Astrocyte (in vitro differentiated cells and primary cell): ENCODE results near the gene TCAIM. TPM values are rescaled to one million over a fixed set of nuclear protein-coding genes. Genes with fewer than 3 reads are reported as not detected.

Experiments
- DNase-seq: peaks from one replicate; pipeline ENCODE4 v3.0.0-alpha.2; 2010; ENCODE audit warnings: low read depth
- FAIRE-seq: peaks from 2 replicates; lab custom pipeline; 2011; peaks lifted over from hg19 to GRCh38; lab: Jason Lieb, UNC
- H2AFZ ChIP-seq: 2 replicates; pipeline ENCODE4 v1.6.0; 2012; ENCODE audit warnings: low read depth, low read length, inconsistent platforms
- H3K27ac ChIP-seq: 2 replicates; pipeline ENCODE4 v1.5.1; 2011; ENCODE audit warnings: low read depth, low read length, inconsistent platforms
- H3K27me3 ChIP-seq: 2 replicates; pipeline ENCODE4 v1.6.0; 2011; ENCODE audit warnings: low read length, inconsistent platforms; ENCODE audit not compliant: insufficient read depth
- H3K36me3 ChIP-seq: 2 replicates; pipeline ENCODE4 v1.5.1; 2011; ENCODE audit warnings: low read length, inconsistent platforms; ENCODE audit not compliant: insufficient read depth
- H3K4me1 ChIP-seq: 2 replicates; pipeline ENCODE4 v1.5.1; 2011; ENCODE audit warnings: low read length, inconsistent platforms; ENCODE audit not compliant: insufficient read depth
- H3K4me2 ChIP-seq: 2 replicates; pipeline ENCODE4 v1.6.0; 2012; ENCODE audit warnings: low read length, inconsistent platforms
- H3K4me3 ChIP-seq: 2 replicates; pipeline ENCODE4 v1.5.1; 2011; ENCODE audit warnings: low read depth, mild to moderate bottlenecking, low read length, inconsistent platforms; ENCODE audit not compliant: insufficient read depth
- H3K79me2 ChIP-seq: 2 replicates; pipeline ENCODE4 v1.6.0; 2012; ENCODE audit warnings: mild to moderate bottlenecking, low read length, inconsistent platforms; ENCODE audit not compliant: insufficient read depth
- H3K9ac ChIP-seq: 2 replicates; pipeline ENCODE4 v1.6.0; 2012; ENCODE audit warnings: mild to moderate bottlenecking, low read length, inconsistent platforms
- H3K9me3 ChIP-seq: 2 replicates; pipeline ENCODE4 v1.5.1; 2012; ENCODE audit warnings: low read depth, mild to moderate bottlenecking, low read length, inconsistent platforms; ENCODE audit not compliant: insufficient read depth
- H4K20me1 ChIP-seq: 2 replicates; pipeline ENCODE4 v1.6.0; 2012; ENCODE audit warnings: low read length, inconsistent platforms; ENCODE audit not compliant: insufficient read depth
- H3K27ac Mint-ChIP-seq: one replicate; pipeline ENCODE4 v1.8.0; 2021; ENCODE audit warnings: mild to moderate bottlenecking, mixed read lengths; ENCODE audit not compliant: unreplicated experiment
- H3K27me3 Mint-ChIP-seq: one replicate; pipeline ENCODE4 v1.8.0; 2021; ENCODE audit warnings: low read depth, mixed read lengths; ENCODE audit not compliant: unreplicated experiment
- H3K36me3 Mint-ChIP-seq: one replicate; pipeline ENCODE4 v1.8.0; 2021; ENCODE audit warnings: low read depth, mixed read lengths; ENCODE audit not compliant: unreplicated experiment
- H3K4me1 Mint-ChIP-seq: one replicate; pipeline ENCODE4 v1.8.0; 2021; ENCODE audit warnings: low read depth, mixed read lengths; ENCODE audit not compliant: unreplicated experiment
- H3K4me3 Mint-ChIP-seq: one replicate; pipeline ENCODE4 v1.8.0; 2021; ENCODE audit warnings: mild to moderate bottlenecking, moderate library complexity, mixed read lengths; ENCODE audit not compliant: unreplicated experiment
- H3K9me3 Mint-ChIP-seq: one replicate; pipeline ENCODE4 v1.8.0; 2021; ENCODE audit warnings: mild to moderate bottlenecking, mixed read lengths; ENCODE audit not compliant: unreplicated experiment
- CTCF ChIP-seq: IDR thresholded peaks from 2 replicates; pipeline ENCODE4 v1.5.1; 2011; ENCODE audit warnings: low read depth, mild to moderate bottlenecking, inconsistent platforms, low read length, moderate library complexity; ENCODE audit not compliant: insufficient read depth
- EZH2 ChIP-seq: IDR thresholded peaks from 2 replicates; pipeline ENCODE4 v1.6.1; 2012; ENCODE audit warnings: mild to moderate bottlenecking, low read length, inconsistent platforms; ENCODE audit not compliant: insufficient read depth
- total RNA-seq: library from RNA; stranded (reverse); gene quantifications from 2 replicates; pipeline ENCODE4 v1.2.1, GENCODE V29; 2021

Gene TCAIM
- total RNA-seq, 1 donor from 2014 or later: 25.5 TPM

DNA sequence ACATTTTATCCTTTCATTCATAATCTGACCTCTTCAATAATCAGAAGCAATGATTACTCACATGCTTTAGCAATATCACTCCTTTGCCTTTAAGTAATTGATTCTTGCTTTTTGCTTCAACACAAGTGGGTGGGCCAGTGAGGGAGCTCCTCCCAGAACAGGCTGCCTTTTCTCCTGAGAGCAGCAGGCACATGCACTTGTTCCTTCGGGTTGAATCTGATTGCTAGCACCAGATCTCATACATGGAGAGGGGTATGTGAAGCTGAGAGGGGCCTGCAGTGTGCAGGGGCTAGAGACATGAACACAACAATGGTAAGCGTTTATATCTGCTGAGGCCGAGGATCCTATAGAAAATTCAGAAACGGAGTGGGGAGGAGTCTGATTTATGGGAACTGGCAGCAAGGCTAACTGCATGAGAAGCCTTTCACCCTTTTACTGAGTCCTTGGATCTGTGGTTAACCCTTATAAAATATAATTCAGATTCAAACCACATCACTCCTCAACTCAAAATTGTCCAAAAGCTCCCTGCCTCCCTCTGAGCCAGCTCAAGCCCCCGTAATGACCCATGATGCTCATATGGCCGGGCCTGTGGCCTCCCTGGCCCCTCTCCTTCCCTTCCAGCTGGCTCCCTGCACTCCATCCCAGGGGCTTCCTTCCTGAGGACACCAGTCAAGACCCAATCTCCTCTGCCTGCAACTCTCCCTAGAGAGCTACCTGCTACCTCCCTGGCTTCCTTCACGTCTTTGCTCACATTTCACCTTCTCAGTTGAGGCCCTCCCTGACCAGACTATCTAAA, 106.5 kb downstream of the TCAIM start:
- H3K27ac ChIP-seq: no peak overlapping the region
- H3K27me3 ChIP-seq: no peaks in the 10 kb centered on the region
- H3K4me1 Mint-ChIP-seq: no peaks in the 10 kb centered on the region
- no peak for TF ChIP-seq CTCF
- no peak for TF ChIP-seq EZH2
- peaks cover 23% of the 10 kb centered on the region for H3K9me3 Mint-ChIP-seq
- H3K9ac ChIP-seq: no peak overlapping the region
- peaks cover 50% of the 10 kb centered on the region for H3K36me3 ChIP-seq
- no peaks in the 10 kb centered on the region for H3K27me3 Mint-ChIP-seq
- H3K4me3 Mint-ChIP-seq: no peak overlapping the region
- H3K9me3 ChIP-seq: peaks cover 41% of the 10 kb centered on the region
- no peaks in the 10 kb centered on the region for H3K4me1 ChIP-seq
- peaks cover 58% of the 10 kb centered on the region for H3K36me3 Mint-ChIP-seq
- peaks cover 4% of the 10 kb centered on the region for H3K79me2 ChIP-seq
- no peak overlapping the region for H2AFZ ChIP-seq
- FAIRE-seq (no peak), DNase-seq (no peak)
- H3K4me2 ChIP-seq: no peak overlapping the region
- H3K27ac Mint-ChIP-seq: no peak overlapping the region
- no peaks in the 10 kb centered on the region for H4K20me1 ChIP-seq
- H3K4me3 ChIP-seq: no peak overlapping the region

DNA sequence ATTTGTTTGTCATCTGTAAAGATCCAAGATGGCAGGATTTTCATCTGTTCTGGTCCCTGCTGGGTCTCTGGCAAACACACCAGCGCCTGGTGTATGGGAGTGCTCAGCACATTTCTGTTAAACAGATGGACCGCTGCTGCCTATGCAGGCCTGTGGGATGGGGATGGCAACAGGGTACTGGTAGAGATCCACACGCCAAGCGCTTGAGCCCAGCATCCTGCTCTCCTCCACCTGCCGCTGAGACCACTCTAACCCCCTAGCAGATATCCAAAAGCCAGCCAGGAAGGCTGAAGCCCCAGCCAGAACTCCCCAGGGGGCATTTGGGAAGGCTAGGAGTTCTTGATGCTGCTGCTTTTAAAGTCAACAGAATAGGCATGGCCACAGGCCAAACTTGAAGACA, 107.2 kb downstream of the TCAIM start:
- H3K4me1 ChIP-seq: no peaks in the 10 kb centered on the region
- H3K4me3 Mint-ChIP-seq: no peak overlapping the region
- peaks cover 51% of the 10 kb centered on the region for H3K36me3 ChIP-seq
- H3K27me3 Mint-ChIP-seq: no peaks in the 10 kb centered on the region
- H3K36me3 Mint-ChIP-seq: peaks cover 65% of the 10 kb centered on the region
- no peak overlapping the region for H3K4me2 ChIP-seq
- no peak overlapping the region for H3K27ac Mint-ChIP-seq
- no peaks in the 10 kb centered on the region for H4K20me1 ChIP-seq
- H3K27ac ChIP-seq: no peak overlapping the region
- peaks cover 41% of the 10 kb centered on the region for H3K9me3 ChIP-seq
- H2AFZ ChIP-seq: no peak overlapping the region
- H3K9me3 Mint-ChIP-seq: peaks cover 23% of the 10 kb centered on the region
- H3K79me2 ChIP-seq: peaks cover 4% of the 10 kb centered on the region
- no peak for TF ChIP-seq EZH2
- no peak for TF ChIP-seq CTCF
- no peaks in the 10 kb centered on the region for H3K4me1 Mint-ChIP-seq
- H3K9ac ChIP-seq: no peak overlapping the region
- DNase-seq (no peak), FAIRE-seq (no peak)
- H3K27me3 ChIP-seq: no peaks in the 10 kb centered on the region
- H3K4me3 ChIP-seq: no peak overlapping the region

GRCh38 chr3:44446929-44447328, 108.4 kb downstream of the TCAIM start:
- H3K9me3 Mint-ChIP-seq: peaks cover 23% of the 10 kb centered on the region
- H3K36me3 ChIP-seq: peaks cover 52% of the 10 kb centered on the region

More at GRCh38 chr3:44446929-44447328, 108.4 kb downstream of the TCAIM start:
- DNase-seq: no peak
- Histone ChIP-seq H3K27ac (no peak overlapping the region), H3K4me3 (no peak overlapping the region), H3K79me2 (peaks cover 4% of the 10 kb centered on the region), H3K27me3 (no peaks in the 10 kb centered on the region), H4K20me1 (no peaks in the 10 kb centered on the region), H3K9me3 (peaks cover 41% of the 10 kb centered on the region), H3K4me2 (no peak overlapping the region), H2AFZ (no peak overlapping the region), H3K9ac (no peak overlapping the region), H3K4me1 (no peaks in the 10 kb centered on the region)
- Mint-ChIP-seq H3K27ac (no peak overlapping the region), H3K4me1 (no peaks in the 10 kb centered on the region), H3K4me3 (no peak overlapping the region), H3K36me3 (peaks cover 66% of the 10 kb centered on the region), H3K27me3 (no peaks in the 10 kb centered on the region)
- TF ChIP-seq EZH2 (no peak), CTCF (no peak)
- no peak for FAIRE-seq
